Right hindlimb (tissue), 1 donor: Measurements from ENCODE around the gene RORC.
"Not testable (repeated sequence)": the region's sequence is repeated elsewhere in the genome, so short reads cannot be mapped to it uniquely, and the experiment has no call there.

ENCODE experiments used
- DNase-seq: peaks from one replicate; pipeline ENCODE4 v3.0.0-alpha.2; 2018

The RORC gene

DNA sequence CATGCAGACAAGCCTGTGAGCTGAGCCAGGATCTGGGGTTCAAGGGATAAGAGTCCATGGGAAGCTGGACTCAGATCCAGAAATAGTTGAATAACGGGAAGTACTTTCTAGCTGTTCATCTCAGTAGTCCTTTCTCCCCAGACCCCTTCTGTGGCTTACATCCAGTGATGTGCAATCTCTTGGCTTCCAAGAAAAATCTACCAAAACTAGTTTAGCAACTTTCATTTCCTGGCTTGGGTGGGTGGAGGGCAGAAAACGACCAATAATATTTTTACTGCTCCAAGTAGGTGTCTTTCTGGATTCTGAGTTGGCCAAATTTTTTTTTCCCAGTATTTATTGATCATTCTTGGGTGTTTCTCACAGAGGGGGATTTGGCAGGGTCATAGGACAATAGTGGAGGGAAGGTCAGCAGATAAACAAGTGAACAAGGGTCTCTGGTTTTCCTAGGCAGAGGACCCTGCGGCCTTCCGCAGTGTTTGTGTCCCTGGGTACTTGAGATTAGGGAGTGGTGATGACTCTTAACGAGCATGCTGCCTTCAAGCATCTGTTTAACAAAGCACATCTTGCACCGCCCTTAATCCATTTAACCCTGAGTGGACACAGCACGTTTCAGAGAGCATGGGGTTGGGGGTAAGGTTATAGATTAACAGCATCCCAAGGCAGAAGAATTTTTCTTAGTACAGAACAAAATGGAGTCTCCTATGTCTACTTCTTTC lies 63.1 kb downstream of the RORC start:
- DNase-seq, result not testable (repeated sequence)

DNA sequence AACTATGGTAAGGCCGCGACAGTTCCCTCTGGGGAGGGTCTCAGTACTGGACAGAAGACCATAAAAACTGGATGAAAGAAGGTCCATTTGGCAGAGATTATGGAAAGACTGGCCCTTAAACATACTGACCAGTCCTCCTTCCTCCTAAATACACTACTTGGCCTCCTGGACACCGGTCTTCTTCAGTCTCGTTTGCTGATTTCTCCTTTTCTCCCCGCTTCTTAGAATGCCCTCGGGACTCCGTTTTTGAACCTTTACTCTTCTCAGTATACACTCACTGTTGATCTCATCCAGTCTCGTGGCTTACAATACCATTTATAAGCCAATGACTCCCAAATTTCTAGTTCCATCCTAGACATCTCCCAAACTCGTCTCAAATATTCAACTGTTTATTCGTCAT lies 67.6 kb downstream of the RORC start:
- no peak for DNase-seq

DNA sequence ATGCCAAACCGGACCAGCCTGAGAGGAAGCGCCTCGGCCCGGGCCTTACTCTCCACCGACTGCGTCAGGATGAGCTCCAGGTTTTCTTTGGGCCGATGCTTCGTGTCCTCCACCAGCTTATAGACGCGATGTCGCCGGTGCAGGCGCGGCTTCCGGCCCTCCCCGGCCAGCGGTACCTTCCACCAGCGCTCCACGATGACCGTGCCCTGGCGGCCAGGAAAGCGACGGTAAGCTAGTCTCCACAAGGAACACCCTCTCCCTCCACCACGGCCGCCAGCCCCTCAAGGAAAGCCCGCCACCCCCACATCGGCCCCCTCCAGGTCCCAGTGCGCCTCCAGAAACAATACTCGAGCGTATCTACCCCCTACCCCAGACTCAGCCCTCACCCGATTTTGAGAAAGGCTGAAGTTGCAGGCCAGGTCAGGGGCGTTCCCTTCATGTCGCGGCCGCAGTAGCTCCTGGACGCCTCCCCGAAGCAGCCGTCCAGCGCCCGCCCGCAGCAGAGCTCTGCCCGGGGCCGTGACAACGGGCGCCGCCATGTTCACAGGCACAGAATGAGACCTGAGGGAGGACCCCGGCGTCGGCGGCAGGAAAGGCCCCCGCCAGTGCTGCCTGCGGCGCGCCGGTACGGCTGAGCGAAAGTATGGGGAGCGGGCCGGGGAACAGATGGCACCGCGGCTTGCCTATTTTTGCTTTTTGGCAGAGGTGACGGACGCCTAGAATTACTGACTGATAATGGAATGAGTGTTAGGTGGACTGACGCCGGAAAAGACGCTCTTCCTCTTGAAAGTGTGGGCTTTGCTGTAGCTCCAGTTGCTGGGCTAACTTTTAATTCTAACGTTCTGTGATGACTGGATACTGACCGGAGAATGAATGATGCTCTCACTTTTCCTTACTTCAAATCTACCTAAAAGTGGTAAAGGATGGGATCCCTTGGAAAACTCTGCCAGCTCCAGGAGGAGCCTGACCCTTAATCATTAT lies 68.4 kb downstream of the RORC start, which contains the start of gene MRPL9:
Gene MRPL9 (minus strand): TSS at position 556 of the 981 bp plus-strand sequence. CDS start 17 bp downstream, at position 539.
- DNase-seq, result peak; percentile 92

DNA sequence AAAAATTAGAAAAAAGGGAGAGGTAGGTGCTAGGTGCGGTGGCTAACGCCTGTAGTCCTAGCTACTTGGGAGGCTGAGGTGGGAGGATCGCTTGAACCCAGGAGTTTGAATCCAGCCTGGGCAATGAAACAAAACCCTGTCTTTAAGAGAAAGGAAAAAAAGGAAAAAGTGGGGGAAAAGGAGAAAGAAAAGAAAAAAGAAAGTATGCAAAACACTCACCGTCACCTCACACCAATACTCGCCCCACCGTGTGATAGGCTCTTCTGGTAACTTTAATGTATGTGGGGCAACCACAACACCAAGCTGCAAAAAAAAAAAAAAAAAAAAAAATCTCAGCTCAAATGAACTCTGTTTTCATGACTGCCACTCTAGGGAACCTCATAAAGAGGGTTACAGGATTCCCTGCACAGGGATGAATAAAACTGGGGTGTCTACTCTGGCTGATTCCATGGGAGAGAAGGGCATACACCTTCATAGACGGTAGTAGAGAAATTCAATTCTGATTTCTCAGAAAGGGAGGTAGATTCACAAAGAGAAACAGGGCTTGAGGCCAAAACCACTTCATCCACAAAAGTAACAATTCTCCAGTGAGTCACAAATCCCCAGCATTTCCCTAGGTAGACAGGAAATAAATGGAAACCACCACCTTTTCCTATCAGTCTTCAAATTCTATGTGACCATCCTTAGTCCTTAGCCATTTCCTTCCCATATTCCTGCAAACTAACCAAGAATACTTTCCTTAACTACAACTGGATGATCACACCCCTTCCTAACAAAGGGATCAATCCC lies 70.8 kb downstream of the RORC start:
- no peak for DNase-seq

DNA sequence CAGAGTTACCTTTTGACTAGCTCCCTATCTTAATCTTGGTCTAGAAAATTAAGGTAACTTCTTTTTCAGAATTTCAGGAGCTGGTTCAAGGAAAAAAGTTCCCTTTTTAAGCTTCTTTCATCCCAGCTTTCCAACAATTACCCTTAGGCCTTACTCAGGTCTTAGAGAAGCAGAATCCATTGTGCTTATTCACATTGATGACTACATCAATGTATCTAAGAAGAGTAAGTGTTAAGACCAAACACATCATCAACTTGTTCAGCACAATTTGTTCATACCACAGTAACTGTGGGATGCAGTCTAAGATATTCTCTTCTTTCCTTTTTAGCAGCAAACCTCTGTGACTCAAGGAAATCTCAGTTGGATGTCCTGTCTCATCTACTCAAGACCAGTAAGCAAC lies 72.4 kb downstream of the RORC start:
- DNase-seq, result no peak

DNA sequence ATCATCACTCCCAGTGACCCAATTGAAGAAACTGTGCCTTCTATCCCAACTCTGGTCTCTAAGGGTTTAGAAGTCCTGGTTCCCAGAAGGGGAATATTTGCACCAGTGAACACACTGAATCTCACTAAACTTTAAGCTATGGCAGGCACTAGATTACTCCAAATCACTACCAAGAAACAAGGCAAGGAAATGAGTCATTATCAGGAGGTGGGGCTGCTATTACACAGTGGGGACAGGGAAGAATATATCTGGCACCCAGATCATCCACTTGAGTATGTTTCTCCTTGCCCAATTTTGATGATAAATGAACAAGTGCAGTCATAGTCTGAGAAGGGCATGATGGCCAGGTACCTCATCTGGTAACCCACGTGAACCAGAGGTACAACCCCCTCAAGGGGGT lies 75.3 kb downstream of the RORC start:
- DNase-seq, result no peak
